HCT116 (cell line): ENCODE results near the gene SOX18. TPM values are rescaled to one million over a fixed set of nuclear protein-coding genes. Genes with fewer than 3 reads are reported as not detected.

Source experiments
- ATAC-seq: fragments of 200-7000 bp; cut with Tn5 transposase; 2 replicates; pipeline ENCODE4 v1.9.1; 2020; ENCODE audit warnings: mild to moderate bottlenecking, moderate library complexity
- BruUV-seq: library from RNA; stranded (reverse); fragments of 400-500 nt; replicated peaks from 2 replicates; lab custom pipeline; 2021; lab: Mats Ljungman, UMichigan
- CTCF ChIA-PET: fragments of 300-600 bp; sonication (Branson Sonifier 250); formaldehyde crosslinking; loops from one replicate; lab custom pipeline; 2021; ENCODE audit warnings: antibody characterized with exemption; lab: Charles Lee
- POLR2A ChIA-PET: fragments of 300-600, 350-600 bp; sonication (Branson Sonifier 250); formaldehyde crosslinking; loops from one replicate; lab custom pipeline; 2021; ENCODE audit warnings: antibody characterized with exemption; lab: Charles Lee
- RAD21 ChIA-PET, 2 experiments: fragments of 300-600 bp; sonication (Branson Sonifier 250); formaldehyde crosslinking; loops; one replicate each; lab custom pipeline; 2023; ENCODE audit warnings: low total read pairs in 2 of 2; ENCODE audit not compliant: uncharacterized antibody in 2 of 2, unreplicated experiment in 2 of 2, low non-redundant PET in 1 of 2; lab: Charles Lee
- DNase-seq: peaks from one replicate; pipeline ENCODE4 v3.0.0-alpha.2; 2010; ENCODE audit warnings: low read depth, low spot score
- H2AFZ ChIP-seq: fragments of 200-600 bp; shearing (Covaris generic), sonication (generic); 2 replicates; pipeline ENCODE4 v1.6.1; 2017; ENCODE audit warnings: low read depth, mixed run types, mixed read lengths, antibody characterized with exemption, low read length; ENCODE audit not compliant: poor library complexity, severe bottlenecking
- H3K27ac ChIP-seq: 2 replicates; pipeline ENCODE4 v1.5.1; 2012; ENCODE audit warnings: low read depth, low read length
- H3K27me3 ChIP-seq: fragments of 200-600 bp; sonication (generic); 2 replicates; pipeline ENCODE4 v1.6.1; 2016; ENCODE audit warnings: mixed run types, low read length, mixed read lengths; ENCODE audit not compliant: insufficient read depth
- H3K36me3 ChIP-seq, 2 experiments: fragments of 200-500 bp in 1 of 2; fragments of 200-600 bp in 1 of 2; sonication (Bioruptor generic) in 1 of 2; sonication (generic) in 1 of 2; 2 replicates each; pipeline versions ENCODE4 v1.5.1 to v1.6.1; 2014 to 2016; ENCODE audit warnings: low read length in 2 of 2, inconsistent platforms in 1 of 2, mixed read lengths in 1 of 2, mixed run types in 1 of 2; ENCODE audit not compliant: insufficient read depth in 2 of 2, control insufficient read depth in 1 of 2
- H3K4me1 ChIP-seq, 2 experiments: fragments of 200-600 bp in 1 of 2; sonication (generic) in 1 of 2; 2 replicates each; pipeline versions ENCODE4 v1.5.1 to v1.6.1; 2012 to 2017; ENCODE audit warnings: low read length in 2 of 2, inconsistent platforms in 1 of 2, mild to moderate bottlenecking in 1 of 2, mixed read lengths in 1 of 2, mixed run types in 1 of 2, moderate library complexity in 1 of 2; ENCODE audit not compliant: insufficient read depth in 2 of 2, control insufficient read depth in 1 of 2
- H3K4me2 ChIP-seq: fragments of 200-600 bp; sonication (generic); 2 replicates; pipeline ENCODE4 v1.6.1; 2017; ENCODE audit warnings: mixed run types, low read length, mixed read lengths
- H3K4me3 ChIP-seq, 2 experiments: fragments of 200-600 bp in 1 of 2; sonication (generic) in 1 of 2; replicated peaks in 1 of 2; 2 replicates each; pipeline ENCODE4 v1.5.1; 2011 to 2016; ENCODE audit warnings: low read length in 2 of 2, control low read depth in 1 of 2, low read depth in 1 of 2, mild to moderate bottlenecking in 1 of 2, mixed read lengths in 1 of 2, mixed run types in 1 of 2
- H3K79me2 ChIP-seq: fragments of 200-600 bp; sonication (generic); 2 replicates; pipeline ENCODE4 v1.6.1; 2017; ENCODE audit warnings: mild to moderate bottlenecking, mixed run types, low read length, moderate library complexity, mixed read lengths; ENCODE audit not compliant: insufficient read depth
- H3K9ac ChIP-seq: fragments of 200-600 bp; sonication (generic); 2 replicates; pipeline ENCODE4 v1.6.1; 2016; ENCODE audit warnings: low read length, mixed read lengths
- H3K9me2 ChIP-seq: fragments of 200-600 bp; sonication (generic), shearing (Covaris generic); 2 replicates; pipeline ENCODE4 v1.6.1; 2017; ENCODE audit warnings: mixed run types, mild to moderate bottlenecking, moderate library complexity; ENCODE audit not compliant: insufficient read depth
- H3K9me3 ChIP-seq, 2 experiments: fragments of 200-500 bp in 1 of 2; fragments of 200-600 bp in 1 of 2; sonication (Bioruptor generic) in 1 of 2; sonication (generic) in 1 of 2; 2 replicates each; pipeline ENCODE4 v1.6.1; 2014 to 2017; ENCODE audit warnings: low read length in 2 of 2, mixed read lengths in 2 of 2, inconsistent platforms in 1 of 2, low read depth in 1 of 2, mild to moderate bottlenecking in 1 of 2, mixed run types in 1 of 2, moderate library complexity in 1 of 2; ENCODE audit not compliant: control insufficient read depth in 1 of 2, insufficient read depth in 1 of 2
- H4K20me1 ChIP-seq: fragments of 200-600 bp; sonication (generic), shearing (Covaris generic); 2 replicates; pipeline ENCODE4 v1.6.1; 2017; ENCODE audit warnings: mixed run types, mild to moderate bottlenecking, moderate library complexity; ENCODE audit not compliant: insufficient read depth
- CEBPB ChIP-seq: IDR thresholded peaks from 2 replicates; pipeline ENCODE4 v1.6.1; 2012; ENCODE audit warnings: low read depth
- EGR1 ChIP-seq: IDR thresholded peaks from 2 replicates; pipeline ENCODE4 v1.6.1; 2012; ENCODE audit warnings: low read depth
- EZH2 ChIP-seq: fragments of 200-600 bp; sonication (generic); IDR thresholded peaks from 2 replicates; pipeline ENCODE4 v1.6.1; 2017; ENCODE audit warnings: antibody characterized with exemption, mixed run types
- EZH2phosphoT487 ChIP-seq: fragments of 200-600 bp; IDR thresholded peaks from 2 replicates; pipeline ENCODE4 v1.6.1; 2018; ENCODE audit warnings: antibody characterized with exemption, borderline replicate concordance
- MAX ChIP-seq: IDR thresholded peaks from 2 replicates; pipeline ENCODE4 v1.6.1; 2012
- RAD21 ChIP-seq: IDR thresholded peaks from 2 replicates; pipeline ENCODE4 v1.6.1; 2012; ENCODE audit warnings: low read depth, mild to moderate bottlenecking
- SIN3A ChIP-seq: IDR thresholded peaks from 2 replicates; pipeline ENCODE4 v1.6.1; 2012; ENCODE audit warnings: low read depth
- SP1 ChIP-seq: IDR thresholded peaks from 2 replicates; pipeline ENCODE4 v1.6.1; 2012; ENCODE audit warnings: low read depth
- TCF7L2 ChIP-seq: IDR thresholded peaks from 2 replicates; pipeline ENCODE4 v1.7.0; 2011; ENCODE audit warnings: borderline replicate concordance, inconsistent platforms; ENCODE audit not compliant: insufficient read depth, insufficient read length; ENCODE audit errors: extremely low read depth
- YY1 ChIP-seq: IDR thresholded peaks from 2 replicates; pipeline ENCODE4 v1.6.1; 2011; ENCODE audit warnings: low read length, low read depth, moderate library complexity, mild to moderate bottlenecking; ENCODE audit not compliant: insufficient replicate concordance; ENCODE audit errors: extremely low read depth
- intact Hi-C: fragments of 100-400 bp; cut with micrococcal nuclease; formaldehyde crosslinking; loops from 2 replicates; pipeline ENCODE4 v1.10.0; 2022
- total RNA-seq: library from RNA; stranded (reverse); gene quantifications from one replicate; pipeline ENCODE4 v1.2.1, GENCODE V29; 2021; ENCODE audit not compliant: unreplicated experiment

The SOX18 gene
- total RNA-seq, 1 experiment from 2014 or later, result 3.3 TPM

GRCh38 chr20:64040231-64041039, 9.0 kb downstream of the SOX18 start:
- ATAC-seq (no peak), DNase-seq (no peak)
- intact Hi-C loops, result no loop called here
- no peak overlapping the region for H3K4me3 ChIP-seq
- H3K79me2 ChIP-seq, result no peaks in the 10 kb centered on the region
- H2AFZ ChIP-seq, result no peak overlapping the region
- H3K9me2 ChIP-seq, result no peaks in the 10 kb centered on the region
- no peaks in the 10 kb centered on the region for H4K20me1 ChIP-seq
- RAD21 ChIA-PET, result no interaction called here
- H3K4me2 ChIP-seq, result no peak overlapping the region
- no peak for TF ChIP-seq YY1
- no peak for TF ChIP-seq EZH2phosphoT487
- no peaks in the 10 kb centered on the region for H3K9me3 ChIP-seq
- no peak overlapping the region for H3K27ac ChIP-seq
- no TSS peak for BruUV-seq
- peaks cover 16 to 34% of the 10 kb centered on the region in 2 experiments for H3K4me1 ChIP-seq
- no peaks in the 10 kb centered on the region for H3K27me3 ChIP-seq
- no peaks in the 10 kb centered on the region for H3K36me3 ChIP-seq
- CTCF ChIA-PET, result interaction anchor here (1.0 to 5.1 kb wide), 5 partner anchors 14 to 503 kb away, joined by 3 to 35 read pairs (median 14); partner anchors contain the start of gene PRPF6
- POLR2A ChIA-PET, result no interaction called here
- no peak overlapping the region for H3K9ac ChIP-seq

GRCh38 chr20:64039293-64040160, 9.9 kb downstream of the SOX18 start:
- ChIA-PET RAD21 (interaction anchor here (0.6 to 1.1 kb wide), 2 partner anchors 26 to 464 kb away, joined by 3 to 4 read pairs; no protein-coding TSS in a partner anchor), CTCF (interaction anchor here (0.7 to 5.1 kb wide), 11 partner anchors 8 to 543 kb away, joined by 3 to 35 read pairs (median 8); partner anchors contain the start of genes PRPF6 and TCEA2), POLR2A (interaction anchor here (1.0 to 1.6 kb wide), 4 partner anchors 23 to 175 kb away, joined by 3 to 6 read pairs (median 4); partner anchors contain the start of genes TCEA2 and TPD52L2)
- Histone ChIP-seq H3K27ac (peak overlapping the region; percentile 92), H3K27me3 (no peaks in the 10 kb centered on the region), H3K4me2 (peak overlapping the region; percentile 96), H3K4me1 (peaks cover 7 to 25% of the 10 kb centered on the region in 2 experiments), H3K9me2 (no peaks in the 10 kb centered on the region), H2AFZ (no peak overlapping the region), H3K4me3 (peak overlapping the region; percentile 43 to 65), H3K36me3 (no peaks in the 10 kb centered on the region), H3K79me2 (no peaks in the 10 kb centered on the region), H3K9ac (peak overlapping the region; percentile 63), H3K9me3 (no peaks in the 10 kb centered on the region), H4K20me1 (no peaks in the 10 kb centered on the region)
- no TSS peak for BruUV-seq
- intact Hi-C loops, result loop anchor here (1.0 kb wide), 1 partner anchor 81 kb away; no protein-coding TSS in a partner anchor
- ATAC-seq (peak; percentile 28), DNase-seq (no peak)
- TF ChIP-seq CEBPB (no peak), RAD21 (no peak), EGR1 (no peak), SIN3A (no peak), MAX (no peak), SP1 (no peak), EZH2 (no peak), TCF7L2 (no peak)
